ENCODE data around the gene PCDH1.

The PCDH1 gene

DNA sequence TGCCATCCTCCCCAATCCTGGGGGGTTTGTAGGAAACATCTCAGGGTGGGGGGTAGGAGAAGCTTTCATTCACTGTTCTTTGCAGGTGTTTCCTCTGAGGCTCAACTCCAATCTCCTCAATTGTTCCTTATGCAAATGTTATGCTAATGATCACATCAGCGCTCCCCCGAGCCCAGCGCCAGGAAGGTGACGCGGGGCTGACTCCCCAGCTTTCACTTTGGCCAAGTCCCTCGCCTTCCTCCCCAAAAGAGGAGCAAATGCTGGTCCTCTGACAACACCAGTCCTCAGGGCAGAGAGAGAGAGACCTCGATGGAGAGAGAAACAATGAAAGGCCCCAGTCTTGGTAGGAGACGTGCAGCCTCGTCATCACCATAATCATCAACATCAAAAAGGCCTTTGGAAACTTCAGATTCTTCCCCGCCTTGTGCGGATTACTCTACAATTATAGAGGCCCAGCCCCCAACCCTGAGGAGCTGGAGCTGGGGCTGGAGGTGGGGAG is 39.1 kb downstream of the PCDH1 start:
- Histone ChIP-seq H3K4me3 (ENCODE audit: low read length) (no peak overlapping the region), H3K4me2 (ENCODE audit: low read length) (no peak overlapping the region), H3K9ac (ENCODE audit: low read depth, low read length) (no peak overlapping the region), H3K9me3 (replicated peaks; ENCODE audit: low read length) (no peaks in the 10 kb centered on the region), H3K27me3 (ENCODE audit: control insufficient read depth, insufficient read depth, low read length) (peaks cover 59% of the 10 kb centered on the region), H3K4me1 (ENCODE audit: control insufficient read depth, insufficient read depth, low read length) (no peaks in the 10 kb centered on the region), H3K36me3 (ENCODE audit: insufficient read depth, low read length) (no peaks in the 10 kb centered on the region)

DNA sequence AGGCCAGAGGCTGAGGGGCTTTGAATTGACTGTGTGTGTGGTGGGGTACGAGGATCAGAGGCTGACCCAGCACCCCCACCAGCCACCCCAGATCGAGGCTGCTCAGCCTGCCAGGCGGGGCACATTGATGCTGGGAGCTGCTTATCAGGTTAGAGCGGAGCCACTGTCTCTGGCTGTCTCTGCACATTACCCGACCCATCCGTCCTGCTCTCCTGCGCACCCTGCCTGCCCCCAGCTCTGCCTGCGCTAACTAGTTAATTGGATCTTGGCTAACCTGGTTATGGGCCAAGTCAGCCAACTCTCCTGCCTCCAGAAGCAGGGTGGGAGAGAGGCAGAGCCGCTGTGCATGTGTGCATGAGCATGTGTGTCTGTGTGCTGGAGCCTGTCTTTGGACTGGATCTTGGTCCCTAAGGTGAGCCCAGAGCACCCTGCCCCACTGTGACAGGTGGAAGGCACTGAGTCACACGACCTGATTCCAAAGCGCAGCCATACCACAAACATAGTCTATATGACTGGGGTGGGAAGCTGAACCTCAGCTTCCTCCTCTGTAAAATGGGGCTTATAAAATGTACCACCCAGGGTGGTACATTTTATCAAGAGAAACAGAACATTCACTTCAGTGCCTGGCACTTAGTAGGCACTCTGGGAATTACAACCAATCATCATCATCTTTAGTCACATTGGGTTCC is 39.7 kb downstream of the PCDH1 start:
- Histone ChIP-seq H3K27me3 (ENCODE audit: control insufficient read depth, insufficient read depth, low read length) (peaks cover 53% of the 10 kb centered on the region), H3K4me2 (ENCODE audit: low read length) (no peak overlapping the region), H3K36me3 (ENCODE audit: insufficient read depth, low read length) (no peaks in the 10 kb centered on the region), H3K9me3 (replicated peaks; ENCODE audit: low read length) (no peaks in the 10 kb centered on the region), H3K9ac (ENCODE audit: low read depth, low read length) (no peak overlapping the region), H3K4me1 (ENCODE audit: control insufficient read depth, insufficient read depth, low read length) (no peaks in the 10 kb centered on the region), H3K4me3 (ENCODE audit: low read length) (no peak overlapping the region)

GRCh38 chr5:141835928-141836670 is 42.1 kb downstream of the PCDH1 start:
- no peaks in the 10 kb centered on the region for H3K9me3 ChIP-seq (replicated peaks; ENCODE audit: low read length)
- no peak overlapping the region for H3K4me3 ChIP-seq (ENCODE audit: low read length)
- no peaks in the 10 kb centered on the region for H3K36me3 ChIP-seq (ENCODE audit: insufficient read depth, low read length)
- H3K9ac ChIP-seq (ENCODE audit: low read depth, low read length), result no peak overlapping the region
- peaks cover 41% of the 10 kb centered on the region for H3K27me3 ChIP-seq (ENCODE audit: control insufficient read depth, insufficient read depth, low read length)
- peak overlapping the region; percentile 49 for H3K4me2 ChIP-seq (ENCODE audit: low read length)
- H3K4me1 ChIP-seq (ENCODE audit: control insufficient read depth, insufficient read depth, low read length), result no peaks in the 10 kb centered on the region

GRCh38 chr5:141834331-141834730 is 43.9 kb downstream of the PCDH1 start:
- Histone ChIP-seq H3K4me3 (ENCODE audit: low read length) (no peak overlapping the region), H3K36me3 (ENCODE audit: insufficient read depth, low read length) (no peaks in the 10 kb centered on the region), H3K9me3 (replicated peaks; ENCODE audit: low read length) (no peaks in the 10 kb centered on the region), H3K4me2 (ENCODE audit: low read length) (no peak overlapping the region), H3K27me3 (ENCODE audit: control insufficient read depth, insufficient read depth, low read length) (peaks cover 32% of the 10 kb centered on the region), H3K4me1 (ENCODE audit: control insufficient read depth, insufficient read depth, low read length) (no peaks in the 10 kb centered on the region), H3K9ac (ENCODE audit: low read depth, low read length) (no peak overlapping the region)

GRCh38 chr5:141832131-141832530 is 46.1 kb downstream of the PCDH1 start:
- Histone ChIP-seq H3K4me1 (ENCODE audit: control insufficient read depth, insufficient read depth, low read length) (no peaks in the 10 kb centered on the region), H3K36me3 (ENCODE audit: insufficient read depth, low read length) (no peaks in the 10 kb centered on the region), H3K9me3 (replicated peaks; ENCODE audit: low read length) (no peaks in the 10 kb centered on the region), H3K9ac (ENCODE audit: low read depth, low read length) (no peak overlapping the region), H3K4me3 (ENCODE audit: low read length) (no peak overlapping the region), H3K4me2 (ENCODE audit: low read length) (no peak overlapping the region), H3K27me3 (ENCODE audit: control insufficient read depth, insufficient read depth, low read length) (peaks cover 37% of the 10 kb centered on the region)

DNA sequence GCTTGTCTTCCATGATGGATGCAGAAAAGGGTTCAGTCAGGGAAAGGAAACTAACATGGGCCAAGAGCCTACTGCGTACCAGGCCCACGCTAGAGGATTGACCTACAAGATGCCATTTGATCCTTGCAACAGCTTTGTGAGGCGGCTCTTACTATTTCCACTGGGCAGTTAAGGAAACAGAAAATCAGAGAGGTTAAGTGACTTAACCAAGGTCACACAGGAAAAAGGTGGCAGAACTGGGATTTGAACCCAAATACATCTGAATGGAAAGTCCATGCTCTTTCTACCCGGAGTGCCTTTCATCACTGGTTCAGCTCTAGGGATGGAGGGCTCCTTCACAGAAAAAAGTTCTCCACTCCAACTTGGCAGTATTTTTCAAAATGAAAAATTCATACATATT is 50.0 kb downstream of the PCDH1 start:
- H3K36me3 ChIP-seq (ENCODE audit: insufficient read depth, low read length), result no peaks in the 10 kb centered on the region
- H3K27me3 ChIP-seq (ENCODE audit: control insufficient read depth, insufficient read depth, low read length), result peaks cover 64% of the 10 kb centered on the region
- H3K4me2 ChIP-seq (ENCODE audit: low read length), result no peak overlapping the region
- H3K9me3 ChIP-seq (replicated peaks; ENCODE audit: low read length), result no peaks in the 10 kb centered on the region
- H3K4me3 ChIP-seq (ENCODE audit: low read length), result no peak overlapping the region
- no peaks in the 10 kb centered on the region for H3K4me1 ChIP-seq (ENCODE audit: control insufficient read depth, insufficient read depth, low read length)
- no peak overlapping the region for H3K9ac ChIP-seq (ENCODE audit: low read depth, low read length)

- Histone ChIP-seq H3K4me1 (ENCODE audit: control insufficient read depth, insufficient read depth, low read length) (no peaks in the 10 kb centered on the region), H3K4me2 (ENCODE audit: low read length) (no peak overlapping the region), H3K36me3 (ENCODE audit: insufficient read depth, low read length) (no peaks in the 10 kb centered on the region), H3K4me3 (ENCODE audit: low read length) (no peak overlapping the region), H3K9ac (ENCODE audit: low read depth, low read length) (no peak overlapping the region), H3K9me3 (replicated peaks; ENCODE audit: low read length) (no peaks in the 10 kb centered on the region), H3K27me3 (ENCODE audit: control insufficient read depth, insufficient read depth, low read length) (peaks cover 63% of the 10 kb centered on the region)
These were observed 51.5 kb downstream of the PCDH1 start for GRCh38 chr5:141826674-141827073.

- Histone ChIP-seq H3K9me3 (replicated peaks; ENCODE audit: low read length) (no peaks in the 10 kb centered on the region), H3K27me3 (ENCODE audit: control insufficient read depth, insufficient read depth, low read length) (peaks cover 58% of the 10 kb centered on the region), H3K9ac (ENCODE audit: low read depth, low read length) (no peak overlapping the region), H3K4me2 (ENCODE audit: low read length) (no peak overlapping the region), H3K4me1 (ENCODE audit: control insufficient read depth, insufficient read depth, low read length) (no peaks in the 10 kb centered on the region), H3K4me3 (ENCODE audit: low read length) (no peak overlapping the region), H3K36me3 (ENCODE audit: insufficient read depth, low read length) (no peaks in the 10 kb centered on the region)
These were observed 52.2 kb downstream of the PCDH1 start for GRCh38 chr5:141825791-141826560.

- Histone ChIP-seq H3K4me1 (ENCODE audit: control insufficient read depth, insufficient read depth, low read length) (no peaks in the 10 kb centered on the region), H3K4me2 (ENCODE audit: low read length) (no peak overlapping the region), H3K27me3 (ENCODE audit: control insufficient read depth, insufficient read depth, low read length) (peaks cover 58% of the 10 kb centered on the region), H3K36me3 (ENCODE audit: insufficient read depth, low read length) (no peaks in the 10 kb centered on the region), H3K9me3 (replicated peaks; ENCODE audit: low read length) (no peaks in the 10 kb centered on the region), H3K9ac (ENCODE audit: low read depth, low read length) (no peak overlapping the region), H3K4me3 (ENCODE audit: low read length) (no peak overlapping the region)
These were observed 53.0 kb downstream of the PCDH1 start for GRCh38 chr5:141825241-141825671.

DNA sequence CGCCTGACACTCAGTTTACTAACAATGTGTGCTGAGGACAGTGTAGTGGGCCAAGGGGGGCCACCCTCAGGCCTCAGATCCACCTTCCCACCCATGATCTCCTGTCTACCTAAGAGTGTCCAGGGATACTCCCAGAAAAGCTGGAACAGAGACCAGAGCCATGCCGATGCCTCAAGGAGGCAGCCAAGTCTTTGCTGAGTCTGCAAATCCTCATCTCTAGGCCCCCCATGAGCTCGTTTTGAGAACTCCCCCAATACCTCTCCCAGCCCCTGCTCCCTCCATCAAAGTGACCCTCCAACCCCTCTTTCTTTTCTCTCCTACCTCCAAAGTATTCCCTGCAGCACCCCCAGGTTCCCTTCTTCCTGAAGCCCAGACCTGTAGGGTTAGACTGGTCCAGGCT is 53.5 kb downstream of the PCDH1 start:
- Histone ChIP-seq H3K9me3 (replicated peaks; ENCODE audit: low read length) (no peaks in the 10 kb centered on the region), H3K4me3 (ENCODE audit: low read length) (no peak overlapping the region), H3K4me2 (ENCODE audit: low read length) (no peak overlapping the region), H3K36me3 (ENCODE audit: insufficient read depth, low read length) (no peaks in the 10 kb centered on the region), H3K4me1 (ENCODE audit: control insufficient read depth, insufficient read depth, low read length) (no peaks in the 10 kb centered on the region), H3K9ac (ENCODE audit: low read depth, low read length) (no peak overlapping the region), H3K27me3 (ENCODE audit: control insufficient read depth, insufficient read depth, low read length) (peaks cover 62% of the 10 kb centered on the region)

- Histone ChIP-seq H3K4me1 (ENCODE audit: control insufficient read depth, insufficient read depth, low read length) (no peaks in the 10 kb centered on the region), H3K4me2 (ENCODE audit: low read length) (no peak overlapping the region), H3K9me3 (replicated peaks; ENCODE audit: low read length) (no peaks in the 10 kb centered on the region), H3K27me3 (ENCODE audit: control insufficient read depth, insufficient read depth, low read length) (peaks cover 60% of the 10 kb centered on the region), H3K9ac (ENCODE audit: low read depth, low read length) (no peak overlapping the region), H3K36me3 (ENCODE audit: insufficient read depth, low read length) (no peaks in the 10 kb centered on the region), H3K4me3 (ENCODE audit: low read length) (no peak overlapping the region)
These were observed 55.2 kb downstream of the PCDH1 start for GRCh38 chr5:141823056-141823455.

Measured in skeletal muscle satellite cell (primary cell).